GM20431 (cell line): ENCODE results near the gene PACC1.

ENCODE experiments used
- in situ Hi-C: fragments of 300-500 bp; cut with MseI, MboI; formaldehyde crosslinking; loops from one replicate; pipeline ENCODE4 v1.15.0; 2020; ENCODE audit warnings: low sequenced_read_pairs; ENCODE audit not compliant: unreplicated experiment

Gene PACC1

GRCh38 chr1:212442408-212442807 is 27.7 kb upstream of the PACC1 start:
- in situ Hi-C loops: no loop called here

- in situ Hi-C loops: no loop called here
These were observed 25.7 kb upstream of the PACC1 start for GRCh38 chr1:212440419-212440818.

- in situ Hi-C loops: no loop called here
These were observed 24.1 kb upstream of the PACC1 start for GRCh38 chr1:212438831-212439237.

GRCh38 chr1:212437179-212437798 is 22.6 kb upstream of the PACC1 start:
- in situ Hi-C loops: no loop called here

GRCh38 chr1:212434992-212435391 is 20.3 kb upstream of the PACC1 start:
- in situ Hi-C loops: no loop called here

DNA sequence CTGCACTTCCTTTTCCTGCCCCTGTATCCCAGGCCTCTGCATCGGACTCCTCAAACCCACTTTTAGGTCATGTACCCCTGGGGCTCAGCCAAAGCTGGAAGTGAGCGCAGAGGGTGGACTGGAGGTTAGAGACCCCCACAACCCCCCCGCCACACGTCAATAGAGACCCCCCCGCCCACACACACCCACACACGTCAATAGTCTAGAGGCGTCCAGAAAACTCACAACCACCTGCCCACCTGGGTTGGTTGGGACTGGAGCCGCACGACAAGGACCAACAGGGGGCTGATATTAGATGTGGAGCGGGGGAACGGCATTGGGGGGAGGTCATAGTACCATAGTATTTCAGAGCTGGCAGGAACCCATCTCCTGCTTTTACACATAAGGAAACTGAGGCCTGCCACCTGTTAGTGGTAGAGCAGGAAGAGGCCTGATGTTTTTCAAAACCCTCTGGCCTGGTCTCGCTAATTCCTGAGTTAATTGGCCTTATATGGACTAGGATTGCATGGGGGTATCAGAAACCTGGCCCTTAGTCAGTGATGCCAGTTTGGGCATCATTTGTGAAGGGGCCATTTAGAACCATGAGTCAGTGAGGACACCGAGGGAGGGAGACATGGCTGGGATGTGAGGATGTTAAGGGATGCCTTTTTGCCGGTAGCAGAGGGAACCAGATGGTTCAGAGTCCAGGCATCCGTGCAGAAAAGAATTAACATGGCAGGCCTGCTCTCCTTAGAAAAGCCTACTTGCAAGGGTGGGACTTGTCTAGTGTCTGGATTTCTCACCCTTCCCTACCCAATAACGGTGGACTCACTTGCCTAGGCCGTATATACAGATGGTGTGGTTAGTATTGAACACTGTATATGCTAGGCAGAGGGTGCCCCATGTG is 19.1 kb upstream of the PACC1 start:
- in situ Hi-C loops: no loop called here

DNA sequence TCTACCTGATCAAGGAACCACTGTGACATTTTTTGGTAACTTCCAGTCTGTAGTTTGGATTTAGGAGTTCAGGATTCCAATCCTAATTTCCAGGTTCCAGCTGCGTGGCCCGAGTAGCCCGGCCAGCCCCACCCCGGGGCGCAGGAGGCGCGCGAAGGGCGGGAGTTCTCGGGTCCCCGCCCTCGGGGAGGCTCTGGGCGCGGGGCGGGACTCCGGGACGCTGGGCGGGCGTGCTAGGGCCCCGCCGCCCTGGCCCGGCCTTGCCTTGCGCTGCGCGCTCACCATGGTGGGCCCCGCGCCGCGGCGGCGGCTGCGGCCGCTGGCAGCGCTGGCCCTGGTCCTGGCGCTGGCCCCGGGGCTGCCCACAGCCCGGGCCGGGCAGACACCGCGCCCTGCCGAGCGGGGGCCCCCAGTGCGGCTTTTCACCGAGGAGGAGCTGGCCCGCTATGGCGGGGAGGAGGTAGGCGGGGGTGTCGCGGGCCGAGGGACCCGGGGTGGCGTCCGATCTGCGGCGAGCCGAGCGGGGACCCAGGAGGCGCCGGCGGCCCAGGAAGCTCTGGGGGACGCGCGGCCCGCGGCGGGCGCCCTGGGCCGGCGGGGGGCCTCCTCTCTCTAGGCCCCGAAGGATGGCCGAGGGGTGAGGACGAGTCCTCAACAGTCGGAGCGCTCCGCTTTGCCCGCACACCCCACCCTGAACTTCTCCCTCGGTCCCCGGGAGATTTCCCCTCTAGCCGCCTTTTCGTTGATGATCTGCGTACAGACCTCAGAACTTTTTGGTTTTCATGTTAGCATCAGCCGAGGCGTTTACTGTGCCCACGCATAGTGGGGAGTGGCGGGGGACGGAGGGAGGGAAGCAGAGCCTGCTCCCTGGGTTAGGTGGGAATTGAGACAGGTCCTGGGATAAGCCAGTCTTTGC is 18.2 kb upstream of the PACC1 start, which contains the start of gene NENF:
Gene NENF, plus strand, starts transcription at position 260 of the 916 bp plus-strand sequence. Its CDS starts 24 bp downstream, at position 284.
- in situ Hi-C loops: no loop called here

DNA sequence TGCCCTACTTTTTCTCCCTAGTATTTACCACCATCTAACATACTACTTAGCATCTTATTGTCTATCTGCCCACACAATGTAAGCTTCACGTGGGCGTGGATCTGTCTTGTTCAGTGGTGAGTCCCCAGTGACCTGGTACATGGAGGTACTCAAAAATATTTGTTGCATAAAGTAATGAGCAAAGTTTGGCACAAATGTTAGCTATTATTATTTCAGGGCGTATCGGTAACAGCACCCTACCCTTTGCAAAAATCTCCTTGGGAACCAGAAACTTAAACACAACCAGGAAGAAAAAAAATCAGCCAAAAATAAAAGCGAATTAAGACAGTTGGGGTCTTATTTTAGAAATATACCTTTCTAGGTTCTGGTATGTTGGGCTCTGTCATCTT is 17.6 kb upstream of the PACC1 start:
- in situ Hi-C loops: no loop called here

DNA sequence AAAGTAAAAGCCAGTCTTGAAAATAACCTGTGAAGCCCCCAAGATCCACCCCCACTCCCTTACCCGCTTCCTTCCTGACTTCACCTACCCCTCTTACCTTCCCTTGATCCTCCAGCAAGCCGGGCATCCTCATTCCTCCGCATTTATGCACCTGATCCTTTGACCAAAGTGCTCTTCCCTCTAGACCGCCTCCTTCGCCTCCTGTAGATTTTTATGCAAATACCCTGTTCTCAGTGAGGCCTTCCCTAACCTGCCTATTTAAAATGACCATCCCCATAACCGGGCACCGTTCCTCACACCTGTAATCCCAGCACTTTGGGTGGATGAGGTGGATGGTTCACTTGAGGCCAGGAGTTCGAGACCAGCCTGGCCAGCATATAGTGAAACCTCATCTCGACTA is 17.0 kb upstream of the PACC1 start:
- in situ Hi-C loops: no loop called here

DNA sequence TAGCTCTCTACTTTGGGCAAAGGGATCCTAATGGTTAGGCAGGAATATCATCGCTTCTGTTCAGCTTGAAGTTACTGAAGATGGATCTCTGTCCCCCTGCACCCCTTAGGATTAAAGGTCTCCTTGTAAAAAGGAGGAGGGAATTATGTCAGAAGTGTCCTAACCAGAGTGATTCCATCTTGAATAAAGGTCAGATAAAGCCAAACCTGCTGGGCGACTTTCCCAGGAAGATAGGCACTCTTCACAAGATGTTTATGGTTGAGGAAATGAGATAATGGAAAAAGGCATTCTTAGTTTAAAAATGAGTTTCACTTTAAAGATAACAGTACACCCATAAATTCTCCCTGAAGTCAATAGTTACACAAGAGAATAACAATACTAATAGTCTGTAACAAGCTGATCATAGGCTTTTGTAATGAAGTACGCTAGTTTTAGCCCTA is 16.3 kb upstream of the PACC1 start:
- in situ Hi-C loops: no loop called here

- in situ Hi-C loops: no loop called here
These were observed 15.7 kb upstream of the PACC1 start for GRCh38 chr1:212430416-212430815.

- in situ Hi-C loops: no loop called here
These were observed 13.8 kb upstream of the PACC1 start for GRCh38 chr1:212428496-212428895.

- in situ Hi-C loops: no loop called here
These were observed 9.2 kb upstream of the PACC1 start for GRCh38 chr1:212423879-212424278.

GRCh38 chr1:212421165-212421564 is 6.5 kb upstream of the PACC1 start:
- in situ Hi-C loops: no loop called here

DNA sequence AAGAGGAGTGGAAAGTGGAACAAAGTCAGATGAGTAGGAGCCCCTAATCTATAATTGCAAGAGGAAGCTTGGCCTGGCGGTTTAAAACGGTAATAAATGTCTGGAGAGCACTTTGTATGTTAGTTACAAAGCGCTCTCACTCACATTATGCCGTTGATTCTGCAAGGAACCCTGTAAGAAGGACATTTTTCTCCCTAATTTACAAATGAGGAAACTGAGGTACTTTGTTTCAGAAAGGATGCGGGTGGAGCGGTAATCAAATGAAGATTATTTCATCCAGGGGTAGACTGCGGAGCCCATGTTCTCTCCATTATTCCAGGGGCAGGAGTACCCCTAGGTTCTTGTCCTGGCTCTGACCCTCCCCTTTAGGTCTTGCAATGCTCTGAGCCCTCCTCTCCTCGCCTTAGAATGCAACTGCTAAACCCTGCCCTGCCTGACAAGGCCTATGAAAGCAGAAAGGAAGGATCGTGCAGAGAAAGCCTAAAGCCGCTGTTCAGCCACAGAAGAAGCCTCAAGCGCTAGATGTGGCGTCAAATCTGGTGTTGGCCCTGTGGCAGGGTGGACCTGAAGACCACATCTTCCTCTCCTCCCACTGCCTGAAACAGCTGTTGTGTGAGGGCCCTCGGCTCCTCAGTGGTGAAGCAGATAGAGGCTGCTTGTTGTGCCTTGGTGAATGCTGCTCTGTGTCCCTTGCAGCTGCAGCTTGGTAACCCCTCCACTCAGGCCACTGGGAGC is 588 bp upstream of the PACC1 start:
- in situ Hi-C loops: no loop called here

DNA sequence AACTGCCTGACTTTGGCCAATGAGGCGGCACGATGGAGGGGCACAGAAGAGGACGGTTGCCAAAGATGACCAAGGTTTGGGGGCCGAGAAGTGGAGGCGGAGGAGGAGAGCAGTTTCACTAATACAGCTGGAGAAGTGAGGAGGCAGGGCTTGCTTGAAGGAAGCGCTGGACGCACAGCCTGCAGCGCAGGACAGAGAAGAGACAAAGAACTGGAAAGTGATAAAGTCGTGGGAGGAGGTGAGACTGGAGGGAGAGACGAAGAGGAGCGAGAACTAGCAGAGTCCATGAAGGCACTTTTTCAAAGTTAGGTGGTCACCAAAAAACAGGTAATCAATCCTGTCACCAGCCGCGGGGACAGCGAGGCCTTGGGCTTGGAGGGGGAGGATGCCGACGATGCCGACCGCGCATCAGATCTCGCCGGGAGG is 771 bp downstream of the PACC1 start:
- in situ Hi-C loops: no loop called here

DNA sequence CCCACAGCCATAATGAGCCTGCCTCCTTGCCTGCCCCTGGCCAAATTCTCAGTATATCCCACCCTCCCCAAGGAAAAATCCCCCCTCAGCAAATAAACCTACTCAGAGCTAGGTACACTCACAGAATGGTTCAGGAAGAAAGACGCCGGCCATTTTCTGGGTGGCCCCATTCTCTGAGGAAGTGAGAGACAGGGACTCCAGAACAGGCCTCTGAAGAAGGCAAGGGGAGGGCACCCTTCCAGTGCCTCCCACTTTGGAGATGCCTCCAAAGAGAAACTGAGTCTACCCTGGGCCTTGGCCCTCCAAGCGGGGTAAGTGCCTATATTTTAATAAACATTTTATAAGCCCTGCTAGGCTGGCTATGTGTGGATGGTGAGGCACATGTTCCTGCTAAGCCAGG is 2.3 kb downstream of the PACC1 start:
- in situ Hi-C loops: no loop called here

DNA sequence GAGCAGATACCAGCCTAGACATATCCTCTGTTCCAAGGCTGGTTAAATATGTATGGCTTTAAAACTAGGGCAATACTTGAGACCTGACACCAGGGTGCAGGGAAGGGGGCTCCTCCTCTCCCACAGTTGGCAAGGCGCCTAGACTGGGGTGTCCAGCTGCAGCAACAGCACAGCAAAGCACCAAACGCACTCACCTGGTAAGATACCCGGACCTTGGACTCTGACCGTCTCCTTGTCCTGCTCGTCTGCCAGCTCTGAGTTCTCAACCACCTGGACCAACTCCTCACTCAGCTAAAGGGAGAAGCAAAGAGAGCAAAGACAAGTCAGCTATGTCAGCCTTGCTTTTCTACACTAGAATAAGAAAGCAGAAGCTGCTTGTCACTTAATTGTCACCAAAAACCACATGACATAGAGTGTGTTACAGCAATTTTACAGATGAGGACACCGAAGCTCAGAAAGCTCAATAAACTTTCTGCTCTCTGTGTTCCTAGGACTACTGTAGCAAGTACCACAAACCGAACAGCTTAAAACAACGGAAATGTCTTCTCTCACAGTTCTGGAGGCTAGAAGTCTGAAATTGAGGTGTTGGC is 4.4 kb downstream of the PACC1 start:
- in situ Hi-C loops: no loop called here

DNA sequence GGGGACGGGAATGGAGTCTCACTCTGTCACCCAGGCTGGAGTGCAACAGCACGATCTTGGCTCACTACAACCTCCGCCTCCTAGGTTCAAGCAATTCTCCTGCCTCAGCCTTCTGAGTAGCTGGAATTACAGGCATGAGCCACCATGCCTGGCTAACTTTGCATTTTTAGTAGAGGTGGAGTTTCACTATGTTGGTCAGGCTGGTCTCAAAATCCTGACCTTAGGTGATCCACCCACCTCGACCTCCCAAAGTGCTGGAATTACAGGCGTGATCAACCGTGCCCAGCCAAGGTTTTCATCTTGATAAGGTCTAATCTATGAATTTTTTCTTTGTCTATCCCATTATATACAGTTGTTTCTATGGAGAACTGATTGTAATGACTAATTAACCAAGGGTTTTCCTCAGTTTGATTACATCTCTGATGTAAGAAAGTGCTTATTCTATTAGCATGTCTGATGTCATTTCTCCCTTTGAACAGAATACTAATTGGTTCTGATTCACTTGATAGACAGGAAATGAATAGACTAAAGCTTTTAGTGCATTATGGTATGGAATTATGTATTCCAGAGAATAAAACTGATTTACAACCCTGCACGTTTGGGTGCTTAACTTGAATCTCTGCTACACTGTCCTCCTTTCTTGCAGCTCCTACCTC is 11.9 kb downstream of the PACC1 start:
- in situ Hi-C loops: no loop called here
